22Rv1 (cell line): ENCODE measurements around the gene ARHGAP40.

Experiments used
- ZFX ChIP-seq: fragments of 450-650 bp; IDR thresholded peaks from 2 replicates; pipeline ENCODE4 v1.6.1; 2017; ENCODE audit warnings: antibody characterized with exemption, borderline replicate concordance
- TF ChIP-seq, protein P1 (sequence below): fragments of 450-650 bp; IDR thresholded peaks from 2 replicates; pipeline ENCODE4 v1.5.1; 2017; ENCODE audit warnings: mild to moderate bottlenecking

DNA sequence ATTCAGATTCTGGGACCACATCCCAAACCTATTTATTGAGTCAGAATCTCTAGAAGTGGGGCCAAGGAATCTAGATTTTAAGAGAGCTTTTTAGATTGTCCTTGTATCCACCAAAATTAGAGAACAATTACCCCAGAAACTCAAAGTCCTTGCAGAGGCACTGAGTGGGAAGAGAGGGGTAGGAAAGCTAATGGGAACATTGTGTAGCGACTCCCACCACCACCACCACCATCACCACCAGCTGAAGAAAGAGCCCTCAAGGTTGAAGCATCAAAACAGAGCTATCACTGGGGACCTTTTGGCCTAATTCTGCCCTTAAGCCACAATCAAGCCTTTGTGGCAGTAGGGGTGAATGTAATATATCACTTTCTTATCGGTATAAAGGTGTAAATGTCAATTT is 83.7 kb downstream of the ARHGAP40 start:
- TF ChIP-seq, protein P1, sequence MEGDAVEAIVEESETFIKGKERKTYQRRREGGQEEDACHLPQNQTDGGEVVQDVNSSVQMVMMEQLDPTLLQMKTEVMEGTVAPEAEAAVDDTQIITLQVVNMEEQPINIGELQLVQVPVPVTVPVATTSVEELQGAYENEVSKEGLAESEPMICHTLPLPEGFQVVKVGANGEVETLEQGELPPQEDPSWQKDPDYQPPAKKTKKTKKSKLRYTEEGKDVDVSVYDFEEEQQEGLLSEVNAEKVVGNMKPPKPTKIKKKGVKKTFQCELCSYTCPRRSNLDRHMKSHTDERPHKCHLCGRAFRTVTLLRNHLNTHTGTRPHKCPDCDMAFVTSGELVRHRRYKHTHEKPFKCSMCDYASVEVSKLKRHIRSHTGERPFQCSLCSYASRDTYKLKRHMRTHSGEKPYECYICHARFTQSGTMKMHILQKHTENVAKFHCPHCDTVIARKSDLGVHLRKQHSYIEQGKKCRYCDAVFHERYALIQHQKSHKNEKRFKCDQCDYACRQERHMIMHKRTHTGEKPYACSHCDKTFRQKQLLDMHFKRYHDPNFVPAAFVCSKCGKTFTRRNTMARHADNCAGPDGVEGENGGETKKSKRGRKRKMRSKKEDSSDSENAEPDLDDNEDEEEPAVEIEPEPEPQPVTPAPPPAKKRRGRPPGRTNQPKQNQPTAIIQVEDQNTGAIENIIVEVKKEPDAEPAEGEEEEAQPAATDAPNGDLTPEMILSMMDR: no peak
- no peak for TF ChIP-seq ZFX
